GM19324 (cell line): ENCODE results near the gene FBXL22.

Source experiments
- ATAC-seq: cut with Tn5 transposase; IDR thresholded peaks from one replicate; pipeline ENCODE4 v1.9.1; 2021; ENCODE audit warnings: mild to moderate bottlenecking, moderate library complexity; ENCODE audit not compliant: unreplicated experiment, low FRiP score

The FBXL22 gene

GRCh38 chr15:63593705-63594671, 3.2 kb upstream of the FBXL22 start:
- no peak for ATAC-seq

- ATAC-seq: no peak
Measured at GRCh38 chr15:63595065-63595464, 2.1 kb upstream of the FBXL22 start.

- no peak for ATAC-seq
Measured at GRCh38 chr15:63595688-63596087, 1.5 kb upstream of the FBXL22 start.

- ATAC-seq: no peak
Measured at GRCh38 chr15:63596676-63597037, 530 bp upstream of the FBXL22 start.

- ATAC-seq: no peak
Measured at GRCh38 chr15:63597821-63598220, 634 bp downstream of the FBXL22 start.

GRCh38 chr15:63598473-63599400, 1.6 kb downstream of the FBXL22 start:
- ATAC-seq: no peak

- no peak for ATAC-seq
Measured at GRCh38 chr15:63599401-63600000, 2.3 kb downstream of the FBXL22 start.

- peak; percentile 1 for ATAC-seq
Measured at GRCh38 chr15:63600001-63600615, 2.9 kb downstream of the FBXL22 start.

- peak; percentile 82 for ATAC-seq
Measured at GRCh38 chr15:63600616-63601025, 3.4 kb downstream of the FBXL22 start.

GRCh38 chr15:63601026-63601703, 4.0 kb downstream of the FBXL22 start:
- ATAC-seq: peak; percentile 25

GRCh38 chr15:63601704-63602185, 4.6 kb downstream of the FBXL22 start:
- no peak for ATAC-seq

- no peak for ATAC-seq
Measured at GRCh38 chr15:63602595-63602994, 5.4 kb downstream of the FBXL22 start.

- no peak for ATAC-seq
Measured at GRCh38 chr15:63603516-63603915, 6.3 kb downstream of the FBXL22 start.

GRCh38 chr15:63604281-63604680, 7.1 kb downstream of the FBXL22 start:
- no peak for ATAC-seq

- no peak for ATAC-seq
Measured at GRCh38 chr15:63605036-63605435, 7.8 kb downstream of the FBXL22 start.

GRCh38 chr15:63605816-63606215, 8.6 kb downstream of the FBXL22 start:
- ATAC-seq: no peak

GRCh38 chr15:63606308-63606707, 9.1 kb downstream of the FBXL22 start:
- no peak for ATAC-seq

- no peak for ATAC-seq
Measured at GRCh38 chr15:63608989-63609388, 11.8 kb downstream of the FBXL22 start.

- no peak for ATAC-seq
Measured at GRCh38 chr15:63609448-63609847, 12.3 kb downstream of the FBXL22 start.
